ENCODE data around the gene ARID1B. TPM values are rescaled to one million over a fixed set of nuclear protein-coding genes. Genes with fewer than 3 reads are reported as not detected.

The ARID1B gene
- total RNA-seq, 2 experiments from 2014 or later, result 90.1 to 164 TPM

DNA sequence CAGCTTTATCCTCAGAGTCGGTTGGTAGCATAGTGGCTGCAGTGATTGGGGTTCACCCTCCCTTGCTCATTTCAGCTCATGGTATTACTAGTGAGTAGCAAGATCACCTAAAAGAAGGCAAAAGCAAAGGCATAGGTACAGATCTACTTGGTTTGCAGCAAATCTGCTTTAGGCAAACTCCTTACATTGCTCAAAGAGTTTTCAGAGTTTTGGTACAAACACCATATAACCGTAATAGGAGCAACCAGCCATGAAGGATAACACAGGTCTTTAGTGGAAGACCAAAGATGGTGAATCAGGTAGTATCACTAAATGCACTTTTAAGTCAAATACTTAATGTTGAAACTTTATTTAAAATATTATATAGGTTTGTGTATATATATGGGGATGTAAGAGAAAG, 172.9 kb downstream of the ARID1B start:
- intact Hi-C loops (cut with micrococcal nuclease; ENCODE audit: unreplicated experiment), result no loop called here
- peaks cover 13% of the 10 kb centered on the region for H3K4me1 ChIP-seq (ENCODE audit: insufficient read depth, low read length, poor library complexity, severe bottlenecking)
- H3K9me2 ChIP-seq (ENCODE audit: insufficient read depth, low read length), result no peaks in the 10 kb centered on the region
- peaks cover 6% of the 10 kb centered on the region for H4K20me1 ChIP-seq (ENCODE audit: insufficient read depth, low read length)
- no peak for TF ChIP-seq EZH2phosphoT487 (IDR thresholded peaks at IDR 0.05; ENCODE audit: borderline replicate concordance, low read depth, low read length)
- TF ChIP-seq, protein P1, sequence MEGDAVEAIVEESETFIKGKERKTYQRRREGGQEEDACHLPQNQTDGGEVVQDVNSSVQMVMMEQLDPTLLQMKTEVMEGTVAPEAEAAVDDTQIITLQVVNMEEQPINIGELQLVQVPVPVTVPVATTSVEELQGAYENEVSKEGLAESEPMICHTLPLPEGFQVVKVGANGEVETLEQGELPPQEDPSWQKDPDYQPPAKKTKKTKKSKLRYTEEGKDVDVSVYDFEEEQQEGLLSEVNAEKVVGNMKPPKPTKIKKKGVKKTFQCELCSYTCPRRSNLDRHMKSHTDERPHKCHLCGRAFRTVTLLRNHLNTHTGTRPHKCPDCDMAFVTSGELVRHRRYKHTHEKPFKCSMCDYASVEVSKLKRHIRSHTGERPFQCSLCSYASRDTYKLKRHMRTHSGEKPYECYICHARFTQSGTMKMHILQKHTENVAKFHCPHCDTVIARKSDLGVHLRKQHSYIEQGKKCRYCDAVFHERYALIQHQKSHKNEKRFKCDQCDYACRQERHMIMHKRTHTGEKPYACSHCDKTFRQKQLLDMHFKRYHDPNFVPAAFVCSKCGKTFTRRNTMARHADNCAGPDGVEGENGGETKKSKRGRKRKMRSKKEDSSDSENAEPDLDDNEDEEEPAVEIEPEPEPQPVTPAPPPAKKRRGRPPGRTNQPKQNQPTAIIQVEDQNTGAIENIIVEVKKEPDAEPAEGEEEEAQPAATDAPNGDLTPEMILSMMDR (conservative IDR thresholded peaks at IDR 0.05; ENCODE audit: low read length), result no peak
- H3K4me3 ChIP-seq (ENCODE audit: low read depth, low read length, poor library complexity, severe bottlenecking), result no peak overlapping the region
- DNase-seq (ENCODE audit: low spot score), result no peak
- H3K4me2 ChIP-seq (ENCODE audit: low read length), result no peak overlapping the region
- no peaks in the 10 kb centered on the region for H3K9me3 ChIP-seq (ENCODE audit: low read length)
- no peak overlapping the region for H3K27ac ChIP-seq (ENCODE audit: low read depth, low read length, poor library complexity, severe bottlenecking)
- BruUV-seq (replicated peaks), result no TSS peak
- CTCF ChIA-PET (ENCODE audit: unreplicated experiment), result no interaction called here
- H3K79me2 ChIP-seq (ENCODE audit: insufficient read depth, low read depth, low read length), result peaks cover 83% of the 10 kb centered on the region
- no peak overlapping the region for H2AFZ ChIP-seq (ENCODE audit: low read length)
- H3K36me3 ChIP-seq (ENCODE audit: insufficient read depth, low read length), result no peaks in the 10 kb centered on the region
- POLR2A ChIA-PET, result interaction anchor here (1.0 kb wide), 1 partner anchor 11 kb away, joined by 3 read pairs; no protein-coding TSS in a partner anchor

DNA sequence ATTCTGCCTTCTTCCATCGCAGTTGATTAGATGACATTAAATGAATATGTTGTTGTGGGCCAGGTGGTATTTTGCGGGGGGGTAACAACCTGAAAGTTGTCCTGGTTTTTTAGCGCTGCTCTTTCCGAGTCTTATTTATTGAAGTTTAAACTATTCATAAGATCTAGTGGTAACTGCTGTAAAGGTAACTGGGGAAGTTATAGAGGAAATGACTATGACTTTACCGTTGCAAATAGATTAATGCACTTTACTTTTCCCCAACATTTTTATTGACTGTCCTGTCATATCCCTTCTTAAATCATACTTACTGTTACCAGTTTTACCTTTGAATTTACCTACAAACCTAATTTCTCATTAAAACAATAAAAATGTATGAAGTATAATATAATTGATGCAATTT, 173.4 kb downstream of the ARID1B start:
- H3K4me2 ChIP-seq (ENCODE audit: low read length), result no peak overlapping the region
- H3K79me2 ChIP-seq (ENCODE audit: insufficient read depth, low read depth, low read length), result peaks cover 81% of the 10 kb centered on the region
- H3K4me1 ChIP-seq (ENCODE audit: insufficient read depth, low read length, poor library complexity, severe bottlenecking), result peaks cover 13% of the 10 kb centered on the region
- DNase-seq (ENCODE audit: low spot score), result no peak
- no peak overlapping the region for H3K27ac ChIP-seq (ENCODE audit: low read depth, low read length, poor library complexity, severe bottlenecking)
- H3K9me3 ChIP-seq (ENCODE audit: low read length), result no peaks in the 10 kb centered on the region
- CTCF ChIA-PET (ENCODE audit: unreplicated experiment), result no interaction called here
- intact Hi-C loops (cut with micrococcal nuclease; ENCODE audit: unreplicated experiment), result no loop called here
- TF ChIP-seq, protein P1 (conservative IDR thresholded peaks at IDR 0.05; ENCODE audit: low read length), result no peak
- TF ChIP-seq EZH2phosphoT487 (IDR thresholded peaks at IDR 0.05; ENCODE audit: borderline replicate concordance, low read depth, low read length), result no peak
- no peaks in the 10 kb centered on the region; the same call in 1 of the 2 replicates for H3K36me3 ChIP-seq (ENCODE audit: insufficient read depth, low read length)
- no peak overlapping the region for H2AFZ ChIP-seq (ENCODE audit: low read length)
- no peaks in the 10 kb centered on the region for H3K9me2 ChIP-seq (ENCODE audit: insufficient read depth, low read length)
- BruUV-seq (replicated peaks), result no TSS peak
- POLR2A ChIA-PET, result no interaction called here
- H3K4me3 ChIP-seq (ENCODE audit: low read depth, low read length, poor library complexity, severe bottlenecking), result no peak overlapping the region
- H4K20me1 ChIP-seq (ENCODE audit: insufficient read depth, low read length), result peaks cover 6% of the 10 kb centered on the region

DNA sequence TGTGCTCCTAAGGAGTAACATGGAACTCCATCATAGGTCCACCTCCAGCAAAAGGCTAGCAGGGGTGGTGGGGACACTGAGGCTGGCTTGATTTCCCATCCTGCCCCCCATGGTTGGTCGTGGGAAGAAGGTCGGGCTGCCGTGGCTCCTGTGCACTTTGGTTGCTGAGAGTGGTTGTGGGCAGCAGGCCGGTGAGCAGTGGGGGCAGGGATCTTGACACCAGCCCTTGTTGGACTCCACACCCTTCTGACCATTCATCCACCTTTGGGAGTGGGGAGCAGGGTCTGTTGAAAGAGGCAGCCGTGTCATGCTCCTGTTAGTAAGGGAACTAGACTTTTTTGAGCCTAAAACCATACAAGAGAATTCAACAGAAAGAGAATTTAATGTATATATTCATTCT, 175.2 kb downstream of the ARID1B start:
- H3K36me3 ChIP-seq (ENCODE audit: insufficient read depth, low read length), result no peaks in the 10 kb centered on the region; the same call in 1 of the 2 replicates
- no peaks in the 10 kb centered on the region for H3K9me3 ChIP-seq (ENCODE audit: low read length)
- CTCF ChIA-PET (ENCODE audit: unreplicated experiment), result no interaction called here
- POLR2A ChIA-PET, result interaction anchor here (0.9 to 3.8 kb wide), 8 partner anchors 9 to 46 kb away, joined by 3 to 18 read pairs (median 4); no protein-coding TSS in a partner anchor
- peaks cover 77% of the 10 kb centered on the region for H3K79me2 ChIP-seq (ENCODE audit: insufficient read depth, low read depth, low read length)
- no TSS peak for BruUV-seq (replicated peaks)
- H3K4me1 ChIP-seq (ENCODE audit: insufficient read depth, low read length, poor library complexity, severe bottlenecking), result peaks cover 13% of the 10 kb centered on the region
- TF ChIP-seq, protein P1 (conservative IDR thresholded peaks at IDR 0.05; ENCODE audit: low read length), result no peak
- no peak for TF ChIP-seq EZH2phosphoT487 (IDR thresholded peaks at IDR 0.05; ENCODE audit: borderline replicate concordance, low read depth, low read length)
- peaks cover 6% of the 10 kb centered on the region for H4K20me1 ChIP-seq (ENCODE audit: insufficient read depth, low read length)
- no peak overlapping the region for H3K4me3 ChIP-seq (ENCODE audit: low read depth, low read length, poor library complexity, severe bottlenecking)
- intact Hi-C loops (cut with micrococcal nuclease; ENCODE audit: unreplicated experiment), result no loop called here
- no peak for DNase-seq (ENCODE audit: low spot score)
- no peaks in the 10 kb centered on the region for H3K9me2 ChIP-seq (ENCODE audit: insufficient read depth, low read length)
- no peak overlapping the region for H3K27ac ChIP-seq (ENCODE audit: low read depth, low read length, poor library complexity, severe bottlenecking)
- H2AFZ ChIP-seq (ENCODE audit: low read length), result no peak overlapping the region
- peak overlapping the region; percentile 28; the same call in 1 of the 2 replicates for H3K4me2 ChIP-seq (ENCODE audit: low read length)

All from OCI-LY7 (cell line).